A673 (cell line): ENCODE results near the gene OGDH.

Experiments used
- CTCF ChIP-seq: fragments of 300-800, 200-600 bp; sonication (generic); conservative IDR thresholded peaks from 2 replicates; pipeline ENCODE4 v1.5.1; 2017; ENCODE audit warnings: low read depth, mild to moderate bottlenecking, antibody characterized with exemption, low read length, moderate library complexity, mixed read lengths
- EZH2 ChIP-seq: fragments of 200-600 bp; sonication (generic); IDR thresholded peaks from 2 replicates; pipeline ENCODE4 v1.6.1; 2017; ENCODE audit warnings: borderline replicate concordance, low read depth, mild to moderate bottlenecking, mixed read lengths, antibody characterized with exemption, low read length; ENCODE audit not compliant: poor library complexity, severe bottlenecking

GRCh38 chr7:44738051-44738723, 131.8 kb downstream of the OGDH start:
- TF ChIP-seq CTCF = no peak
- TF ChIP-seq EZH2 = no peak
